ENCODE measurements around the gene FOXP3.

FOXP3 gene

DNA sequence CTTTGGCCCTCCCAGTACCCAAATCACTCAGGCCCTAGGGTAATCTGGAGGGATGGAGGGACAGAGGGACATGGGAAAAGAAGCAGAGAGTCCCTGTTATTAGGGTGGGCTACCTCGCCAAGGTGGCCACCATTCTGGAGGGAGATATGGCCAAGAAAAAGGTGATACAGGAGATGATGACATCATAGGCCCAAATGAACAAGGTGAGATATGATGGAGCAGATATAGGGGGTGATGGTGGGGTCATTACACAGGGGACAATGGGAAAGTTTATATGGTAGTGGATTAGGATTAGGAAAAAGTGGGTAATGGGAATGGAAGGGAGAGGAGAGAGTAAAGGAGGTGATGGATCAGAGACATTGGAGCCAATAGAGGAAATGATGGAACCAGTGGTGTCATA is 51.6 kb downstream of the FOXP3 start:
- no peak for DNase-seq

DNA sequence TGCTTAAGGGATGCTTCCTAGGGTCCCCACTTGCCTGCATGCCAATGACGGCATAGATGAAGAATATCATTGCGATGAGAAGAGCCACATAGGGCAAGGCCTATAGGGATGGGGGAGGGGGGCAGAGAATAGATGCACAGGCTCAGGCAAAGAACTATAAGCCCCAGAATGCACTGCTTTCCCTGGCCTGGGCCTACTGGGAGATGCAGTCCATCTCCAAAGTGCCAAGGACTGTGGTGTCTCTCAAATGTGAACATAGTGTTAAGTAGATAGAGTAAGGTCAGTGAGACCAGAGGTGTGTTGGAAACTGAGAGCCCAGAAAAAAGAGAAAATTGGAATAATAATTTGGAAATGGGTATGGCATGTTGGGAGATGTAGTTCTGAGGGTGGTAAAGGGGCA is 52.3 kb downstream of the FOXP3 start:
- no peak for DNase-seq

DNA sequence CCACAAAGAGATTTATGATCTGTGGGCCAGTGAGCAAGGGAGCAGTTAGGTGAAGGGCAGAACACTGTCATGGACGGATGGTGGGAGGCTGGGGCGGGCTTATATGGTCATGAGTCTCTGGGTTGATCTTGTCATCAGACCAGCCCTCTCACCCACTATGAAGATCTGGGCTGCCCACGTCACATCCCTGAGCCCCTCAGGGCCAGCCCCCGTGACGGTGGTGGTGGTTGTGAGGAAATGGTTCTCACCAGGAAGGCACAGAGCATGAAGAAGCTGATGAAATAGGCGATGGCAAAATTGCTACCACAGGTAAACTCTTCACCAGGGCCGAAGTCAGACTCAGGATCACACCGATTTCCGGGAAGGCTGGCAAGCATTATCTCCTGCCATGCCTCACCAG is 53.4 kb downstream of the FOXP3 start:
- DNase-seq, result no peak

DNA sequence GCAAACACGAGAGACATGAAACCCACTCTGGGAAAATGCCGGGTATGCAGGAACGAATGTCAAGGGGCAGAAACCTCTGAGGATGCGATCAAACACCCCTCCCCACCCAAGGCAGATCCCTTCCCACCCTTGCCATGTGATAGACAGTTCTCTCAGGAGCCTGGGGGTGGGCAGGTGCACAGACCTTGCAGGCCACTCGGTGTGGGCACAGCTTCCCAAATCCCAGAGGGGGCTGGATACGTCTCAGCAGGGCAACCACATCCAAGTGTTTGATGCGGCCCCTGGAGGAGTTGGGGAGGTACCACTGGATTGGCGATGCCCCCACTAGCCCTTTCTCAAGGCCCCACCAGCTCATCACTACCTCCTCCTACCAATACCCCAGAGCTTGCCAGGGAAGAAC is 54.1 kb downstream of the FOXP3 start:
- no peak for DNase-seq

DNA sequence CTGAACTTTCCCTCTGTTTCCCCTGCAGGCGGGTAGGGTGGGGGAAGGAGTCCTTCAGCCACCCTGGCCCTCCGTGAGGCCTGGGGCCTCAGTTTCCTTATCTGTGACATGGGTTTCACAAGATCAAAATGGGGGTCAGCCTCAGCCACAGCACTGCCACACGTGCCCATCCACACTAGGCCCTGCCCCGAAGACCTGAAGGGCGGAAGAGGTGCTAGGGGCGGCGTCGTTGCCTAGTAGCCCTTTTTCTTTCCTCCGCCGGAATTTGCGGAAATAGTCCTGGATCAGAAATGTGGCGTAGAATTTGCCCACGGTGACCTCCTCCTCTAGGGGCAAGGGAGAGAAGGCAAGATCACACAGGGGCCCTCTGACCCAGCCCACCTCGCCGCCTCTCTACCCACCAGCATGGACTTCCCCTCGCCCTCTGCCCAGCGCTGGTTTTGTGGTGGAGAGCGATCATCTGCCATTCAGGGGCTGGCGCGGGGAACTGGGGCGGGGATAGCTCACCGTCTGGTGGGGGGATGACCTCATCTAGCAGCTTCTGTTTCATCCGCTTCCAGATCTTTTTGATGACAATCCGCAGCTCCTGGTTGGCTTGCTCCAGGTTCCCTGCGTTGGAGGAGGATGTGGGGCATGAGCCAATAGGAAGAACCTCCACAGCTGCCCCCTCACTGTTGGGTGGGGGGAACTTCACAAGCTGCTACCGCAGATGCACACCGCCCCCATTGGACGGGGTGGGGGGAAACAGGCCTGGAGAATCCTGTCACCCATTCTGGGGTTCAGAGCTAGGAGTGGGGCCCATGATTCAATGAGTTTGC is 54.9 kb downstream of the FOXP3 start:
- no peak for DNase-seq

DNA sequence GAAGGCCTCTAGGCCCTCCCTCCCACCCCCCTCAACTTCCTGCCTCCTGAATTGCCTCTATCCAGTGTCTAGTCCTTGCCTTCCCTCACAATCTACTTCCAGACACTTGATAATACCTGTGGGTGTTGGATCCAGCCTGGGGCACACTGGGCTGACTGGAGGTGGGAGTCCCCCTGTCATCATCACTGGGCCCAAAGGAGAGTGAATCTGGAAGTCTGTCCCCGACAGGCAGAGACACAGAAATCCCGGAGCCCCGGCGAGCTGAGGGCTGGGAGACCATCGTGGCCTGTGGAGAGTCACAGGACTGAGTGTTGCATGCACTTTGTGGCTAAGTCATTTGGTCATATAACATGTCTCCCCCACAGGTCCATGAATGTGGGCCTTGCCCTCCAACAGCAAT is 56.1 kb downstream of the FOXP3 start:
- DNase-seq, result no peak

DNA sequence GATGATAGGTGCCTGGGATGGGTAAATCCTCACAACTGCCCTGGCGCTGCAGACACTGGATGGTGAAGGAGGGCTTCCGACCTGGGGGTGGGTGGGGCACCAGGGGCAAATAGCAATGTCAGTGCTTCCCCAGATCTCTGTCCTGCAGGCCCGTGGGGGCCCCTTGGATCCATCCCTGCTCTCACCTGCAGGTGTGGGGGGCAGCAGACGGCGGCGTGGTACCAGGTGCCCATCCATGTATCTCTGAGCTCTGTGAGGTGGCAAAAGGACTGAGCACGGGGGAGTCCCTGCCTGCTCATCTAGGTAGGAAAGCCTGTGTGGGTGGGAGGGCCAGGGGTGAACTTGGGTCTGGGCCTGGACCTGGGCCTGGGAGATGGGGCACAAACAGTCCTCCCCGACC is 58.0 kb downstream of the FOXP3 start:
- no peak for DNase-seq

DNA sequence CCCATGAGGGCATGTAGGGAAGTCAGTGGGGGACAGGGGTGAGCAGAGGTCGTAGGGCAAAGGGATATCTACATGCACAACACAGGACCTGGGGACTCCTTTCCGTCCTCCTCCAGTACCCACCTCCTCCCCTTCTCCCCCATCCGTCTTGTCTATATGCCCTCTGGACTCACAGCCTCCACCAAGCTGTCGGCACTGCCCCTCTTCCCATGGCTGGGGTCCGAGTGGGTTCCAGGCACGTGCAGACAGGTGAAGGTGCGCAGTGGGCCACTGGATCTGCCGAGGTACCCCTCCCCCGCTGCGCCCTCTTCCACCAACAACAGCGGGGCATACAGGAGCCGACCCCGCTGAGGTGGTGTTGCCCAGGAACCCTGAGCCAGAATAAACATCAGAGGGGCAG is 59.1 kb downstream of the FOXP3 start:
- no peak for DNase-seq

DNA sequence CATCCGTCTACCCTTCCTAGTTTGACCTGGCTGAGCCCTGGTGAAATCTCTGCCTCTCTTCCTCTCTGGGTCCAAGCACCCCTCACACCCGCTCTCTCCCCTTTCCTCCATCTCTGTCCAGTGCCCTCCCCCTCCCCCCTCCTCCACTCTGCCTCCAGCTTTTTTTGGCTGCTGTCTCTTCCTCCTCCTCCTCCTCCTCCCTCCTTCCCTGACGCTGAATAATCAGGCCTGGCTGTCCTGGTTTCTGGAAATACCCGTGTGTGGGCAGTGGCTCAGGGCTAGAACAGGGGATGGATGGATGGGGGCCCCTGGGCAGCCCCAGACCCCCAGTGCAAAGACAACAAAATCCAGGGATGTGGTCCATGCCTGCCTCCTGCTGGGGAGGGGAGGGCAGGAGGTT is 59.8 kb downstream of the FOXP3 start:
- no peak for DNase-seq

DNA sequence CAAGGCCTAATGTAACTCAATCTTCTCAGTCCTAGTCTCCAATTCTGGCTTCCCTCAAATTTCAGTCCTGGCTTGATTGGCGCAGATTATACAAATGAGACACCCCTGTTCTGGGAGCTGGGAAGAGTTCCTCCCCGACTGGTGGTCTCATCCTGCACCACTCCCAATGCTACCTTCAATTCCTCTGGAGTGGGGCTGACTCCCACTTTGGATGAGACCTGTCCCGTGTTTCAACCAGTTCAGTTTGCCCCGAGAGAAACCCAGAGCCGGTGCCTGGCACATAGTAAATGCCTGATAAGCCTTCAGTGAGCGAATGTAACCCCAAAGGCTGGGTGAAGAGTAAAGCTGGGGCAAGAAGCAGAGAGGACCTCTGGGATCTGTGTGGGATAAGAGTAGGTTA is 60.5 kb downstream of the FOXP3 start:
- DNase-seq, result no peak

DNA sequence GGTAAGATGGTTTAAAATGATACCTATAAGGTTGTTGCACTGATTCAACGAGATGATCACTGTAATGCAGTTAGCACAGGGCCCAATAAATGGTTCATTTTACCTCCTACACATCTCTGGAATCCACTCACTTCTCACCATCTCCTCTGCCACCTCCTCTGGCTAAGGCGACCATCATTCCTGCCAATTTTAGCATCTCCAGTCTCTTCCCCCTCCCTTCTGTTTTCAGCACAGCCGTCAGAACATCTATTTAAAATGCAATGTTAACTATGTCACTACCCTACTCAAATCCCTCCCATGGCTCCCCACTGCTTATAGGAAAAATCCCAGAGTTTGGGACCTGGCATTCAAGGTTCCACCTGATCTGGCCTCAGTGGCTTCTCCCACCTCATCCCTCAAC is 61.0 kb downstream of the FOXP3 start:
- no peak for DNase-seq

DNA sequence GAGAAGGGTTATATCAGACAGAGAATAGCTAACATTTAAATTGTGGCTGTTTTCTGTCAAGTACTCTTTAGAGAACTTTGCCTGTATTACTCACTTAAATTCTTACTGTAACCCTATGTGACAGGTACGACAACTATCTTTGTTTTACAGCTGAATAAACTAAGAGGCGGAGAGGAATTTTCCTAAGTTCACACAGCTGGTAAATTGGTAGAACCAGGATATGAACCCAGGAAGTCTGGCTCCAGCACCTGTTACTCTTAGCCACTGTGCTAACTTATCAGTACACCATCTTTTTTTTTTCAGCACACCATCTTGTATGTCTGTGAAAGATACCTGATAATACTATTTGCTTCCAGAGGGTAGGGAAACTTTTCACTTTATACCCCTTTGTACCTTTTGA is 62.5 kb downstream of the FOXP3 start:
- no peak for DNase-seq
